Activated CD4-positive, alpha-beta T cell treated with anti-CD3 and anti-CD28 coated beads for 4 hours (primary cell): ENCODE results near the gene ATP6V1C2.
"Not testable (repeated sequence)": the region's sequence is repeated elsewhere in the genome, so short reads cannot be mapped to it uniquely, and the experiment has no call there.

ENCODE experiments used
- DNase-seq, 2 donors: peaks; one replicate each; pipeline ENCODE4 v3.0.0-alpha.2; 2020

ATP6V1C2 gene

DNA sequence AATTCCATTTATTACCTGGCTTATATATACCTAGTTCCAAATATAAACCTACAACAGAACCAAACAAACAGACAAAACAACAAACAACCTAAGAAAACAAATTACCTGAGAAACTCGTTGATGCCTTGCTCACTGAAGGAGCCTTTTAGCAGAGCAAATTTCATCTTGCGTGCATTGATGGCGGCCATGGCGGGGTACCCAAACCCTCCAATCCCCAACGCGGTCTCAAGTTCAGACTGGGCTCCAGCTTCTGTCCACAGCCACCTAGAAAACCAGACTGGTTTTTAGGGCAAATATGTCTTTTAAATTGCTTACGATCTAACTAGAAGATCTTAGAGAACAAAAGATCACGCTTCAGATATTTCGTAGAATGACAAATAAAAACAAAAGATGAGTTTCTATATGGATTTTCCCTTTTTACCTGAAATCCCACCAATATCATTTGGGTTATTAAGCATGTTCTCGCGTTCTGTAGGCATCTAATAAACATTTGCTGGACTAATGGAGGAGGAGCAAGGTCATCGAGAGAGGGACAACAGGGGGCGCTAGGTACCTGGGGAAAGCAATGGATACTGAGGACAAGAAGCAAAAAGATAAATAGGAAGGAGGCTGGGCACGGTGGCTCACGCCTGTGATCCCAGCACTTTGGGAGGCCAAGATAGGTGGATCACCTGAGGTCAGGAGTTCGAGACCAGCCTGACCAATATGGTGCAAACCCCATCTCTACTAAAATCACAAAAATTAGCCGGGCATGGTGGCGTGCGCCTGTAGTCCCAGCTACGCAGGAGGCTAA lies 65.9 kb downstream of the ATP6V1C2 start:
- DNase-seq, result peak; percentile 23 to 26

DNA sequence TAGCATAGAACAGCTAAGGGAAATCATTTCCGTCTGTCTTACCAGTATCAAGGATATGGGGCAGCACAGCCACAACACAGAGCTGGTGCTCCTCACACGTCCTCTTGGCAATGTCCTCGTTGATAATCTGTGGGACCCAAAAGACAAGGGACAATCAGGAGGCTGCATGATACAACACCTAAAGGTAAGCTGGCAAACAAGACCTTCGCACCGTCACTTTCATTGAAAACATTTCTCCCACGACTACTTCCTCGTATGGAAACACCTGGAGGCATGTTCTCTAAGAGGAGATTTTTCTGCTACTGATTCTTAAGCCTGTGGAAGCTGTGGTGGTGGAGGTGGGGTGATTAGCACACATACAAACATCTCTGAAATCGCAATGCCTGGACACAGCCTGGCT lies 67.4 kb downstream of the ATP6V1C2 start:
- DNase-seq, result no peak

DNA sequence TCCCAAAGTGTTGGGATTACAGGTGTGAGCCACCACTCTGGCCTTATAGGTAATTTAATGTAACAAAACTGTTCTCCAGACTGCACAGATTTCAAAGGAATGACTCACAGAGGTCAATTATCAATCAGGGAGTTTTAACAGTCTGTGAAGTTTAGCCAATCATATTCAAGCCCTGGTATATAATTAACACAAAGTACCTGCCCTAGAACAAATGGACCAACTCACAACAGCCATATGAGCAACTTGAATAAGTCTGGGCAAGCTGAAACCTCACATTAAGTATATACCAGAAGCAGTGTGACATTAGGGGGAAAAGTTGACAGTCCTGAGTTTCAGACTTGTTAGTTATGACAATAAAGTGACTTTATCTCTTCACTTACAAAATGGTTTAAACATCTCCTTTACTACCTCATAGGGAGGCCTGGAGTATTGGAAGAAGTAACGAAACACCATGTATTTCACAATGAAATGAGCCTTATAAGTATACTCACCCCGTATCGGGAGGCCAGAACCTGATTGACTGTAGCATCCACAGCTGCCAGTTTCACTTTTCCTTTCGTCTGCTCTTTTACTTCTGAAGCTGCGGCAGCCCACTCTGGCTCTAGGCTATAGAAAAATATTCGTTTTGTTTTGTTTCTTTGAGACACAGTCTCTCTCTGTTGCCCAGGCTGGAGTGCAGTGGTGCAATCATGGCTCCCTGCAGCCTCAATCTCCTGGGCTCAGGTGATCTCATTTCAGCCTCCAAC lies 69.0 kb downstream of the ATP6V1C2 start:
- DNase-seq, result peak in 1 of 2 donors; percentile 20

DNA sequence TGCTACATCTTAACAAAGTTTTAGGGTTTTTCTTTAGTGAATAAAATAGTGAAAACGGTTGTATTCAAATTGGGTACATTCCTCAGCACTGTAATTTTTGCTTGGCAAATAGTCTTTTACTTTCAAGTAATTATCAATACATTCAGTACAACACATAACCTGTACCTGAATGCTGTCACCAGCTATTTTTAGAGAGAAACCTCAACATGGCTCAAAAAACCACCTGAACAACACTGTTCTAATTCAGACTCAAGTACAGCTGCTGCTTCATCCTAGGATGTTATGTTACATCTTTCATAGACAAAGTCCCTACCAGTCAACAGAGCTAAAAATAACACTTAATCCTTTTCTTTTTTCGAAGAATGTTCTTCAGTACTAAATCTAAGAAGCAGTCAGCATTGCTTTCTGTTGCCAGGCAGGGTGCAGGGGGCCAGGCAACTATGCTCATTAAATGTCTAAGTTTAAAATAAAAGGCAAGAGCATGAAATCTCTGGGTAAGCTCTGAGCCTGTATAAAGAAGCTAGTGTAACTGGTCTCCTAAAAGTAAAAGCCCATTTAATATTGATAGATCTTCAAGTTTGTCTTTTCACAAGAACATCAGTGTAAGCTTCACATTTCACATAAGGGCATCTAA lies 70.7 kb downstream of the ATP6V1C2 start:
- DNase-seq, result no peak

DNA sequence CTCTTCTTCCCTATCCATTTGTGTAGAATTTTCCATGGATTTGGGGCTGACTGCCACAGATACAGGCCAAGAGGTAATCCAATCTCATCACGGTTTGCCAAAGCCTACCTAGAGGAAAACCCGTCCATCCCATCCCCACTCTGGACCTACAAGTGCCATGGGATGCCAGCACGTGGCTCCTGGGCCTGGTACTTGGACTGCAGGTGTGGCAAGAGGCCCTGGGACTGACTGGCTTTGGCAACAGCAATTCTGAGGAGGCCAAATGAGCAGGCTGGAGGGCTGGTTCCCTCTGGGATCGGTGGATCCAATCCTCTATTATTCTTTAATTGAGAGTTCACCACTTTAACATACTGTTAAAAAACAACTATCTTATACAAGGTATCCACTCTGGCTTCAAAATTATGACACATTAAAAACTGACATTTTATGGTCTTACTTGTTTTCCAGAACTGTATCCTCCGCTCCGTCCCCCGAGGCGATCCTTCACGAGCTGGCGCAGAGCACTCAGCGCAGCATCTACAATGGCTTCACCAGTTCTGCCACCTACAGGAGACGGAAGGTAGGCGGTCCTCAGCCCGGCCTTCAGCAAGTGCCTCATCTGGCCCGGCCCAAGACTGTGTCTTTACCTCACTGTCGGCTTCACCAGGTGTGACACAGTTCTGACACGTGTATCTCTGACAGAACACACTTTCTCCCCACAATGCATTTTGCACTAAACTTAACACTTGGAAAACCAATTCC lies 71.4 kb downstream of the ATP6V1C2 start:
- no peak for DNase-seq

DNA sequence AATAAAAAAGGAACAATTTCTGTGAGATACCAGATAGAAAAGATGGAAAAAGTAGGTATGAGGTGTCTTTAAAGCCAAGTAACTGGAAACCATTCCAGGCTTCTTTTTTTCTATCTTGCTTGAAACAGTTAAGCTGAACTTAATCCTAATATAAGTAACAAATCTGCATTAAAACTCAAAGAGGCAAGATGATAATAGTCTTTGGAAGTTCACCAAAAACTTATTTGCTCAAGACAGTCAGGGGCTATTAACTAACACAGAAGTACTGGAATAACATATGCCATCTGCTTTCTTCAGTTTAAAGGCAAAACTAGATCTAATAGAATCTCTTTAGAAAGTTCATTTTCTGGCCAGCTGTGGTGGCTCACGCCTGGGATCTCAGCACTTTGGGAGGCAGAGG lies 72.4 kb downstream of the ATP6V1C2 start:
- DNase-seq, result no peak

DNA sequence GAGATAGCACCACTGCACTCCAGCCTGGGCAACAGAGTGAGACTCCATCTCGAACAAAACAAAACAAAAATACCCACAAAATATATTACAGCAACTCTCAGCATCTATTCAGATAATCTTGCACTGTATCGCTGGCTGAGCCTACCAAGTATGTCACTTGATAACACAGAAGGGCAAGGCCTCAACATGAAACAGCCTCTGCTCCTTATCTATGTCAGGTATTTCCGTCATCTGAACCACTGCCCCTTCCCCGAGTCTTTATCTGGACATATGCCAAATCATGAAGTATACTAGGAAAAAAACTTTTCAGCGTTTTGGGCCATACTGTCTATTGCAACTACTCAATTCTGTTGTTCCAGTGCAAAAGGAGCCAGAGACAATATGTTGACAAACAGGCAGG lies 73.4 kb downstream of the ATP6V1C2 start:
- no peak for DNase-seq

DNA sequence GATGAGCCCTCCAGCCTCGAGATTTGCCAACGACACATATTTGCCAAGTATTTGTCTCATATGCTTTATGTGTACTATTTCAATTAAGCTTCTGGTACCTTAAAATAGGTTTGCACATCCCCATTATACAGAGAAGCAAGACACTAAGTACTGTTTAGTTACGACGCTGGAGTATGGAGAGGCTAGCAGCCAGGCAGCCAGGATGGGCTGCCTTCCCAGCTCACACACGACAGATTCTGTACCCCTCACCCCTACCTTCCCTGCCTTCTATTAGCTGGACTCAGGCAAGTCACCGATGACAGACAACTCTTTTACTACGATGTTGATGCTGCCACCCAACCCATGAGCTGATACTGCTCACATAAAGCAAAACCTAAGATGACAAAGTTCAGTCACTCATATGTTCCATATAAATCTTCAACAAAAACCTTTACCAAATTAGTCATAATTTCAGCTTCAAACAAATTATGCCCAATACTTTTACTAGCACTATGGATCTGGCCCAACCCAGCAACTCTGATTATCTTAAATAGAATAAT lies 74.1 kb downstream of the ATP6V1C2 start:
- DNase-seq, result no peak

DNA sequence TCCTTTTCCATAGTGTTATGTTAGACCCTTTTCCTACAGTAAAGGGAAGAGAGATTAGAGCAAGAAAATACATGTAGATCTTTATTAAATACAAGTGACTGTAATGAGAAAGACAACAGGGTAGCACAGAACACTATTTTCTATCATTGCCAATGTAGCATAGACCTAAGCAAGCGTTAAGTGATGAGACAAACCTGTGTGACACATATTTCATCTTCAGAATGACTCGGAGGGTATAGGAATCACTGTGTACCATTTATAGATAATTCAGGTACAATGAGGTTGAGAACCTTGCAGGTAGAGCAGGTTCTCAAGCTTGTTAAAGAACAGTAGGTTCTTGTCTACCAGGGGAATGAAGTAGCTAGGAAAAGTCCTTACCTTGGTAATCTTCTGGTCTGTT lies 75.3 kb downstream of the ATP6V1C2 start:
- DNase-seq, result no peak

DNA sequence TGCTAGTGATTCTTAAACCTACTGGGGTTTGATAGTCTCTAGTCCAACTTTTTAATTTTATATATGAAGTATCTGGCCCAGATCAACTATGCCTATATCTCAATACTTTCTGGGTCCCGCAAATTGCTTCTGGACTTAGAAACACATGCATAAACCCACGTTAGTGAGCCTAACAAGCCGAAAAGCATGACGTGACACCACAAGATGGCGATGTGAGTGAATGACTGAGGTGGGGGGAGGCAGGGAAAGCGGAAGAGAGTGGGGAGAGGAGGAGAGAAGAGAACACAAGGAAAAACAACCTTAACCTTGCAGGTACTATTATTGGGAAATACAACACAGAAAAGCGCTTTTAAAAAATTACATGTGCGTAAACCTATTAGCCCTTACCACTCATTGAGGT lies 77.4 kb downstream of the ATP6V1C2 start:
- DNase-seq, result no peak

DNA sequence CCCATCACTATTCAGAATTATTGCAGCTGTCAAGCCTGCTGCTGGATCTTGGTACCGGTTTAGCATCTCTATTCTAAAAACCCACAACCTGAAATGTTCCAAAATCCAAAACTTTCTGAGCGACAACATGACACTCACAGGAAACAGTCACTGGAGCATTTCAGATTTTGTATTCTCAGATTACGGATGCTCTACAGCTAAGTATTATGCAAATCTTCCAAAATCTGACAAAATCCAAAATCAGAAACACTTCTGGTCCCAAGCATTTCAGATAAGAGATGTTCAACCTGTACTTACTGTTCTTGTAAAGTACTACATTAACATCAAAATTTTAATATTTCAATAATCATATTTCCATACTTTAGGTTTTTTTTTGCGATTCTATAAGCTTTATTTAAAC lies 78.7 kb downstream of the ATP6V1C2 start:
- DNase-seq, result no peak

DNA sequence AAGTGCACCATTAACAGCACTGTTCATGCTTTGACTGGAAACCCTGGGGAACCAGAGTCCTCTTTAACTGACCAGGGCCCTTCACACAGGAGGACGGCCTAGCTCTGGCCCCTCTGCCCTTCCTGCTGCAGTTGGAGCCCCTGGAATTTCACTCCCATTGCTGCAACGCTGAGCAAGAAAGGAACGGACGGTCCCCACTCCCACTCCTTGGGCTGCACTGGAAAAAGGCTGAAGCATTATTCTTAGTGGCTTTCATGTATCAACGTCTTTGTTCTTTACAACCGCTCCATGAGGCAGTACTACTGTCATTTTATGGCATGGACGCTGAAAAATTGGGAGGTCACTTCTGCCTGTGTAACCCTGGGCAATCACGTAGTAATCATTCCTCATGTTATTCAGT lies 81.2 kb downstream of the ATP6V1C2 start:
- DNase-seq, result no peak

DNA sequence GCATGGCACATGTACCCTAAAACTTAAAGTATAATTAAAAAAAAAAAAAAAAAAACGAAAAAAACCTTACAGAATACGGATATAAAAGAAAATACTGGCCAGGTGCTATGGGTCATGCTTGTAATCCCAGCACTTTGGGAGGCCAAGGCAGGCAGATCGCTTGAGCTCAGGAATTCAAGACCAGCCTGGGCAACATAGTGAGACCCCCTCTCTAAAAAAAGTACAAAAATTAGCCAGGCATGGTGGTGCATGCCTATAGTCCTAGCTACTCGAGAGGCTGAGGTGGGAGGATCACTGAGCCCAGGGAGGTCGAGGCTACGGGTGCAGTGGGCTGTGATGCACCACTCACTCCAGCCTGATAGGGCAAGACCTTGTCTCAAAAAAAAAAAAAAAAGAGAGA lies 84.6 kb downstream of the ATP6V1C2 start:
- not testable (repeated sequence) for DNase-seq

DNA sequence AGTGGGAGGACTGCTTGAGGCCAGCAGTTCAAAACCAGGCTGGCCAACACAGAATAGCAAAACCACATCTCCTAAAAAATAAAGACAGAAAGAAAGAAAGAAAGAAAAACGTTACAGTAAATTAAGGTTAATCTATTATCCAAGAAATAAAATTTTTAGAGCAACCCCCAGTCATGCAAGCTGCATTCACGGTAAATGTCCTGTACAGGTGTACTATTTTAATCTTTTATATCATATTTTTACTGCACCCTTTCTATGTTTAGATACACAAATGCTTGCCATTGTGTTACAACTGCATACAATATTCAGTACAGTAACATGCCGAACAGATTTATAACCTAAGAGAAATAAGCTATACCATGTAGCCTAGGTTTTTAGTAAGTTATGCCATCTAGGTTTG lies 85.1 kb downstream of the ATP6V1C2 start:
- DNase-seq, result no peak

DNA sequence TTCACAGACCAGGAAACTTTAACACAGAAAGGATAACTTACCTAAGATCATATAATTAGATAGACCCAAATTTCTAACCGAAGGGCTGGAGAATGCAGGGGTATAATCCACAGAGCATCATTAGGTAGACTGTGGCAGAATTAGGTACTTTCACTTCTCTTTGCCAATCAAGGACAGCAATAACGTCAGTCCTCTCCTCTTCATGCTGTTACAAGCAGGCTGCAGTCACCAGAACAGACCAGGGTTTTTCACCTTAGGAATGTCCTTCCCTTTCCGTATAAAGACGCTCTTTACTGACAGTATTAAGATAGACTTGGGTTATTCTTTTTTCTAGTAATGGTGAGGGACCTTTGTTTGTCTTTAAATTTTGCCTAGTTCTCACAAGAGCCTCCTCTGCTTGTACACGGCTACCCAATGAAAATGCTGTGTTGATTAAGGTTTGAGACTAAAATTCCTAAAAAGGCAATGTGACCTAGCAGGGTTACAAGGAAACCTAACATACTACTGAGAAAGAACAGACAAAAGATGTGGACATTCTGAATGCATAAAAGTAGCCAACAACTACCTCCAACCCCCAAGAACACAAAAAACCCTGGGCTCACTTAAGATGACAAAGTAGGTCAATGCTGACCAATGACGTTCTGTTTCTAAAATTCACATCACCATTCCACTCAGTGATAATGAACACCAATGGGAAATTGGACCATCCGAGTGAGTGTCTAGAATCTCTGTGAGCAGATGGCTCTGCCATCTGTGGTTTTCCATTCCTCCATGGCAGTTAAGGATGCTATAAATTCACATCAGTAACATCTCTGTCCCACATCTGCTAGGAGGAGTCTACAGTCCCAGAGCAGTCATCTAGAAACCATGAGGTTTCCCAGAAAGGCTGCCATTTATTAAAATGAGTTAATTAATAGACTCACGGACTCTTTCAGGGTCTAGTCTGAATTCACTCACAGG lies 89.1 kb downstream of the ATP6V1C2 start:
- no peak for DNase-seq

DNA sequence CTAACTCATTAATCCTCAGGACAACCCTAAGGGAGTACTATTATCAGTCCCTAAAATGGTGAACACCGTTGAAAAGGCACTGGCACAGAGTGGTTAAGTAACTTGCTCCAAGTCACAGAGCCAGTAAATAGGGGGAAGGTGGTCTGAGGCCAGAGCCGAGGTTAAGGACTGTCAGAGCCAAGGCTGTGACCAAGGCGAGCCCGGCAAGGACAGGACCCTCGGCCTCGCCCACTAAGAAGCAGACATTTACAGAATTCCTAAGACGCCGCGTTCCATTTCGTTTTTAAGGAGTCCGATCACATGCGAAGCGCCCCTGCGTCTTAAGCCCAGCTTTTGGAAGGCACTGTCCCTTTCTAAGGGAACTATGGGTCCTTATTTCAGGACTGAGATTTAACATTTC lies 90.1 kb downstream of the ATP6V1C2 start:
- DNase-seq, result no peak

DNA sequence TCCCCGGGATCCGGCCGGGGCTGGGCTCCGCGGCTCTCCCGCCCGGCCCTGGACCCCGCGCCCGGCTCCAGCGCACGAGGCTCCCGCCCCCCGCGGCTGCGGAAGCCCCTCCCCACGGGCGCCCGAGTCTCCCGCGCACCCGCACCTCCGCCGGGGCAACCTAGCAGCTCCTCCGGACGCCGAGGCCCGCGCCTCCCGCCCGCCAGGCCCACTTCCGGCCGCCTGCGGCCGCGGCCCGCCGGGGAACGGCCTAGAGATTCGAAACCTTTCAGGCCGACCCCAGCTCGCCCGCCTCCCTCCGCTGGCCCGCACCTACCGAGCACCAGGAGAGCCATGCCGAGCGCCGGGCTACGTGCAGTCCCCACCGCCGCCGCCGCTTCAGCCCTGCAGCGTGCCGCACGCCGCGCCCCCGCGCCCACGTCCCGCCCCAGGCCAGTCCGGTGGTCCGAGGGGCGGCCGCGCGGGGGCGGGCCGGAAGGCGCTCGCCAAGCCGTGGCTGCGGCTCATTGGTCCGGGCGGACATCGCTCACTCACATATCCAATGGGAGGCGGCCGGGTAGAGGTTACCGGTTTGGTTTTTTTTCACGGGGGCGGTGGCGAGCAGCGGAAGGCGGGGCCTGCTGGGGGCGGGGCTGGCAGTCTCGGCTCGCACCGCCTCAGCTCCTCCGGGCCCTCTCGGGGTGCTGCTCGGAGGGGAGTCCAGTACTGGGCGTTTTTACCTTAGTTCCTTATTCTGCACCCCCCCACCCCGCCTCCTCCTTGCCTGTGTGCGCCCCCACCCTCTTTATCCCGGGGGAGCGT lies 91.1 kb downstream of the ATP6V1C2 start, which contains the start of gene PDIA6:
TSS of gene PDIA6 (minus strand) at position 424 of the 801 bp plus-strand sequence. CDS start at position 335, 89 bp downstream.
- peak; percentile 93 for DNase-seq

DNA sequence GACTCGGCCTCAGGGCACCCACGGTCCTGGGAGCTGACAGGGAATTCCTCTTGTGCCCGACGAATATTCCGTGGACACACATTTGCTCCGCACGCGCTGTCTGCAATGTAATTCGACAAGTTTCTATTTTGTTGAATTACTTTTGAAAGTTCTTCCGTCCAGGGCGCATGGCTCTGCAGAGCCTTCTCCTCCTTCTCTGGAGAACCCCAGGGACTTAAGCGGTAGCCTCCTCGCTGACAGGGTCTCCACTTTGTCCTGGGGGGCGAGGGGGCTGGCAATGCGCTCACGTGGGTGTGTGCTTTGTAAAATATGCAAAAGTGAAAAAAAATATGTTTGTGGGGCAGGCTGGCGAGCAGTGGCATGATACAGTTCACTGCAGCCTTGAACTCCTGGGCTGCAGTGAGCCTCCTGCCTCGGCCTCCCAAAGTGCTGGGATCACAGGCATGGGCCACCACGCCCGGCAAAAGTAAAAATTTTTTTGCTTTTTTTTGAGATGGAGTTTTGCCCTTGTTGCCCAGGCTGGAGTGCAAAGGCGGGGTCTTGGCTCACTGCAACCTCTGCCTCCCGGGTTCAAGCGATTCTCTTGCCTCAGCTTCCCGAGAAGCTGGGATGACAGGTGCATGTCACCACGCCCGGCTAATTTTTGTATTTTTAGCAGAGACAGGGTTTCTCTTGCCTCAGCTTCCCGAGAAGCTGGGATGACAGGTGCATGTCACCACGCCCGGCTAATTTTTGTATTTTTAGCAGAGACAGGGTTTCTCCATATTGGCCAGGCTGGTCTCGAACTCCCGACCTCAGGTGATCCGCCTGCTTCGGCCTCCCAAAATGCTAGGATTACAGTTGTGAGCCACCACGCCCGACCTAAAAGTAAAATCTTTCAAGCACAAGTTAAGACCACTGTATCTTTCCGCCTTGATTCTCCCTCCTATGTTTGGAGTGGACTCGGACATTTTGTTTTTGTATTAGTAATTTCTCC lies 92.0 kb downstream of the ATP6V1C2 start:
- peak in 1 of 2 donors; percentile 14 for DNase-seq

DNA sequence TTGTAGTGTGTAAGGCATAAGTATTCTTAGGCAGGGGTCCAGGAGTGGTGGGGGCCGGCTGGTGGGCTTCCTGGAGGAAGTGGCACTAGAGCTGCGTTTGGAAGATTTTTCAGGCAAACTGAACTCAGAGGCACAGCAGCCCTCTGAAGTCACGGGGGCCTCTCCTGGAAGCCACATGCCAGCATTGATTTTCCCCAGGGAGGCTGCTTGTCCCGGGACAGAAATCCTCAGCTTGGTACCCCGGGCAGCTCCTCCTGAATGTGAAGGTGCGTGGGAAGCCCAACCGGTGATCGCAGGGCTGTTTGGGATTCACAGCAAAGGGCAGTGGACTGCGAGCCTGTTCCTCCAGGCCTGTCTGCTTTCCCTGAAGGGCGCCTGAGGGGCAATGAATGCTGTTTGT lies 92.7 kb downstream of the ATP6V1C2 start:
- no peak for DNase-seq
